NOMO-1 treated with DMSO at 0.1 percent for 48 hours (cell line): ENCODE data around the gene CATSPER1.
"Not testable (repeated sequence)": the region's sequence is repeated elsewhere in the genome, so short reads cannot be mapped to it uniquely, and the experiment has no call there.

Experiments used
- DNase-seq: peaks from one replicate; lab custom pipeline; 2025; ENCODE audit not compliant: unreplicated experiment; lab: John Stamatoyannopoulos, UW

CATSPER1 gene

GRCh38 chr11:66020618-66021357, 5.5 kb downstream of the CATSPER1 start:
- peak; percentile 68 for DNase-seq

- DNase-seq, result no peak
These were observed 6.1 kb downstream of the CATSPER1 start for GRCh38 chr11:66020212-66020611.

DNA sequence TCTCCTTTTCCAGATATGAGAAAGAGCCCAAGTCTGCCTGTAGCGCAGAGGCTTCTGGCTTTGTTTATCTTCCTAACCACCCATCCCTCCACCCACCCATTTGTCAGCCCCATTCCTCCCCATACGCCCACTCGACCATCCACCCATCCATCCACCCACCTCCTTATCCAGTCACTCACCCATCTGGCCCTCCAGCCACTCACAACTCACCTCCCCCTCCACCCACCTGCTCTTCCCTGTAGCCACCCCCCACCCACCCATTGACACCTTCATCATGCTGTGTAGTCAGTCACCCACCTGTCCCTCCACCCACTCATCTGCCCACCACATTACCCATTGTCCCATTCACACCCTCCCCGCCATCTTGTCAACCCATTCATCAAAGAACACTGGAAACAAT, 9.0 kb downstream of the CATSPER1 start:
- DNase-seq, result no peak

DNA sequence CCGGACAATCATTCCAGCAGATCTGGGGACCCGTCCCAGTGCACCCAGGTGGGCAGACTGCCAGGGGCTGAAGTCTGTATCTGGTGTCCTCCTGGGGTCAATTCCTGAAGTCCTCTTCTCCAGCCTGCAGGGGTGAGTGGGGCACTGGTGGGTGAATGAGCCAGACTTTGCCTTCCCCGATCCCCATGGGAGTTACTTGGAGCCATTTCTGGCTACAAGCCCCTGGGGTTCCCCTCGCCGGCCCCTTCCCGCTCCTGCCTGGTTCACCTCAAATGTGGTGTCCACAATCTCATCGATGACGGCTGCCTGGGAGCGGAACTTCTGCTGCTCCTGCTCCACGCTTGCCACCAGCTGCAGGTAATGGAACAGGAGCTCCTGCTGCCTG, 9.5 kb downstream of the CATSPER1 start:
- DNase-seq, result no peak

DNA sequence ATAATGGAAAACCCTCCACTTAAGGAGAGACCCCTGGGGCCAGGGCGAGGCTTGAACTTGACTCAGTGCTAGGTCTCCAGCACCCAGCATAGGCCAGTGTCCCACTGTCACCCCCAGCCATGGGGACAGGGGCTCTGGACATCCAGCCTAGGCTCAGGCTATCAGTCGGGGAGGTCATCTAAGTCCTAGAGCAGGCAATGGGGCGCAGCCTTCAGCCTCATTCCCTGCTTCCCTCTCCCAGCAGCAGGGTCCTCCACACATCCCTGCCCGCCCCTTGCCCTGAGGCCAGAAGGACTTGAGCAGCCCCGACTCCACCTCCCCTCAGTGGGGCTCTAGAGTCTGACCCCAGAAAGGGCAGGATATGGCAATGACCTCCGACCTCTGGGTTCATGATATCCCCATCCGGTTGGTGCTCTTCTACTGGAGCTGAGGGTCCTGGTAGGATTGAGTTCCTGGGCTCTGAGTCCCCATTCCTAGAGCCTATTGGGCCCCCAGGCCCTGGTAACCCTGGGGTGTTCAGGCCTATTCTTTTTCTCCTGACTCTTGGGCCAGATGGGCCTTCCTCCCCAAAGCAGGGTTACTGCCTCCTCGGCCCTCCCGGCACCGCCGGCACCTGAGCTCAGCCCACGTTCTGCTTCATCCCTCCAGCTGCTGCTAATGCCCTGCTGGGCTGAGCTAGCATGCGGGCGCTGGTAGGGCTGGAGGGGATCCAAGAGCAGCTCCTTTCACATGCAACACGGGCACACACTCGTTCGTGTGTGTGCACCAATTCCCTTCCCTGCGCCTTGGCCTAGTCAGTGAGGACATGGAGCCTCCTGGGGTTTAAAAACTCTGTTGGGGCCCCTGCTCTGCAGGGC, 10.1 kb downstream of the CATSPER1 start:
- no peak for DNase-seq

- no peak for DNase-seq
These were observed 10.8 kb downstream of the CATSPER1 start for GRCh38 chr11:66015454-66015881.

- no peak for DNase-seq
These were observed 11.3 kb downstream of the CATSPER1 start for GRCh38 chr11:66014804-66015453.

DNA sequence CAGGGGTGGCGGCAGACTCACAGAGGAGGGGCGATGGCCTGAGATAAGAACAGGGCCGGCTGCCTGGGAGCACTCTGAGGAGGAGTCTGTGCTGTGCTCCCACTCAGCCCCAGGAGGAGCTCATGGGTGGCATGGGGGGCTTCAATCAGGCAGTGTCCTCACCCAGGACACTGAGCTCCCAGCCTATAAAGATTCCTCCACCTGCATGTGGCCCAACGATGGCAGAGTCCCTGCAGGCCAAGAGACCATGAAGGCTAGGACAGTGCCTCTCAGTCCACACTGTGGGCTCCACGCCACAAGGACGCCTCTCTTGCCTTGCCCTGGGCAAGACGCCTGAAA, 12.5 kb downstream of the CATSPER1 start:
- no peak for DNase-seq

- no peak for DNase-seq
These were observed 13.1 kb downstream of the CATSPER1 start for GRCh38 chr11:66012946-66013761.

DNA sequence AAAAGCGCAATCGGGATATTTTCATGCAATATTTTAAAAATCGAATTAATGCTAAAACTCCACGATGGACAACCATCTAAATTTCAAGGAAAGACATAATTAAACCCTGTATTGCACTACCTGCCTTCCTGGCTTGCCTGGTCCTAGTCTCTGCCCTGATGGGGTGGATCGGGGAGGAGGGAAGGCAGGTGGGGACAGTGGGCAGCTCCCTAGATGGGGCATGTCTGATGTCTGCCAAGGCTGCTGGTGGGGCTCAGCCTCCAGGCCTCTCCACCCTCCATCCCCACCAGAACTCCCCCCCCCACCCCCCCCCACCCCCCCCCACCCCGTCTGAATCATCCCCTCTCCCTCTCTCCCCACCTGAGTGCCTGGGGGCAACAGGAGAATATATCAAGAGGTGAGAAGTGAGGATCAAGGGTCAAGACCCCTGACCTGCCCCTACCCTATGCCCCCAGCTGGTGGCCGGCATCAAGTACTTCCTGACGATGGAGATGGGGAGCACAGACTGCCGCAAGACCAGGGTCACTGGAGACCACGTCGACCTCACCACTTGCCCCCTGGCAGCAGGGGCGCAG, 13.8 kb downstream of the CATSPER1 start:
- DNase-seq, result no peak

DNA sequence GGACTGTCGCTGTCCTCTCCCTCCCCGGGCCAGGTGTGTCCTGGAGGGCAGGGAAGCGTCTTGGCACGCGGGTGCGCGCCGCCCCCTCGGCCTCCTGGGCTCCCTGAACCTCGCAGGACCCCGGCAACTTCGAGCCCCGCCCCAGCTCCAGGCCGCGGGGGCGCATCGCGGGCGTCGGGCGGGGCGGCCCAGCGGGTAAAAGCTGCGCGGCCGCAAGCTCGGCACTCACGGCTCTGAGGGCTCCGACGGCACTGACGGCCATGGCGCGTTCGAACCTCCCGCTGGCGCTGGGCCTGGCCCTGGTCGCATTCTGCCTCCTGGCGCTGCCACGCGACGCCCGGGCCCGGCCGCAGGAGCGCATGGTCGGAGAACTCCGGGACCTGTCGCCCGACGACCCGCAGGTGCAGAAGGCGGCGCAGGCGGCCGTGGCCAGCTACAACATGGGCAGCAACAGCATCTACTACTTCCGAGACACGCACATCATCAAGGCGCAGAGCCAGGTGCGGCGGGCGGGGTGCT, 14.4 kb downstream of the CATSPER1 start, which contains the start of gene CST6:
Gene CST6, plus strand, starts transcription at position 224 of the 519 bp plus-strand sequence. Its CDS starts 37 bp downstream, at position 261.
- DNase-seq, result no peak

- no peak for DNase-seq
These were observed 15.0 kb downstream of the CATSPER1 start for GRCh38 chr11:66011239-66011784.

- DNase-seq, result not testable (repeated sequence)
These were observed 16.2 kb downstream of the CATSPER1 start for GRCh38 chr11:66010036-66010435.

- DNase-seq, result no peak
These were observed 17.7 kb downstream of the CATSPER1 start for GRCh38 chr11:66008468-66009101.

GRCh38 chr11:66008095-66008467, 18.2 kb downstream of the CATSPER1 start:
- DNase-seq, result no peak

GRCh38 chr11:66007201-66007634, 19.1 kb downstream of the CATSPER1 start:
- DNase-seq, result no peak

DNA sequence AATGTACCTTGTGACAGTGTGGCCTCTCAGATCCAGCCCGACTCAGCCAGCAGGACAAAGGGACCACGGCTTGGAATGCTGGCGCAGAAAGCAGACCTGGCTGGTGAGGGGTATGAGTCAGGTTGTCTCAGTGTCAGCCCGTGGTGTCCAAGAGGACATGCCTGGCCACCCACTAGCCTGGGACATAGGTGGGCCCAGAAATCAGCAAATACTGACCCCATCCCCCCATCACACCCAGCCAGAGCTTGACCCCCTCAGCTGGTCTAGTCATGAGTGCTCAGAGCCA, 19.4 kb downstream of the CATSPER1 start:
- DNase-seq, result no peak

DNA sequence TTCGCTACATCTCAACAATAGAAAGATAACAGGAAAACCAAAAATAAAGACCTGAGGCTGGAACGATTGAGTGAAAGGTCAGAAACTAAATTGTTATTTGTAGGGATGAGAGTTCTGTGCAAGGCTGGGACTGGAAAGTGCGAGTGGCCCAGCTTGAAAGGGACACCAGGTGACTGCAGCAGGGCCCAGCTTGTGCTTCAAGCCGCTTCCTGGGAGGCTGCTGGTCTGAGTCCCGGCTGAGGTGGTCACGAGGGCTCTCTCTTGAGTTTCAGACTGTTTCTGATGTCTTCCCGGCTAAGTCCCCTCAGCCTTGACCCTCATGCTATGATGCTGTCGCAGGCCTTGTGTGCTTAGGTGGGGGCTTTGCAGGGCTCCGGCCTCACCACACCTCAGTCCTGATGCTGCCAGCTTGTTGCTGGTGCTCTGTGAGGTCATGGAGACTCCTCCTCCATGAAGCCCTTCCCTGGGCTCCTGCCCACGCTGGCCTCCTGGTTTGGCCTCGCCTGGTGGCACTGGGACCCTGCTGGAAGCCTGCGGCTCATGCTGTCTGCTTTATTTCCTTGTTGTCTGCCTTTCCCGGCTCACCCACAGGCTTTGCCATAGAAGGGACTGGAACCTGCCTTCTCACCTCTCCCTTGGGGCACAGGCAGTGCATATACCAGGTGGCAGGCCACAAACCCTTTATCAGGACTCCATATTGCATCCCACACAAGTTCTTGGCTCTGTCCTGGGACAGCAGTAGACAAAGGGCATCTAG, 20.0 kb downstream of the CATSPER1 start:
- no peak for DNase-seq

GRCh38 chr11:66004186-66004585, 22.1 kb downstream of the CATSPER1 start:
- no peak for DNase-seq
